EH (cell line): ENCODE data around the gene MTUS2.
A peak's percentile ranks its signal among the peaks of the same experiment; 100 is the strongest.
"Not testable (repeated sequence)": the region's sequence is repeated elsewhere in the genome, so short reads cannot be mapped to it uniquely, and the experiment has no call there.

Source experiments
- DNase-seq: peaks from one replicate; pipeline ENCODE4 v3.0.0-alpha.2; 2015; ENCODE audit warnings: low read depth

MTUS2 gene

GRCh38 chr13:29319451-29319850, 499.3 kb downstream of the MTUS2 start:
- no peak for DNase-seq

DNA sequence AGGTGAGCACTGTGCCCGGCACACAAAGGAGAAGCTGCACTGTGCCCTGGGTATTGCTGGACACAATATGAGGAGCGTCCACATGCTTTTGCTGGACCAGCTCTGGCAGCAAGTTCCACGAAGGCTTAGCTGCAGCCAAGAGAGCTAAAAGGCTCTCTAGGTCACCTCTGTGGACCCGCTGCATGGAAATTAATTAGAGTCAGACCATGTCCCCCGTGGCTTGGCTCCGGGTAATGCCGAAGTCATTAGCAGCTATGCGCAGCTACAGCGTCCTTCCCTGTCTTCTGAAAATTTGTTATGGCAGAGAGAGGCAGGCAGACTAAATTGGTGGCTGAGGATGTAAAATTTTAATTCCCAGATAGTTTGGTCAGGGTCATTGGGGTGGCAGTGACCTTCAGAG, 503.8 kb downstream of the MTUS2 start:
- DNase-seq, result no peak

DNA sequence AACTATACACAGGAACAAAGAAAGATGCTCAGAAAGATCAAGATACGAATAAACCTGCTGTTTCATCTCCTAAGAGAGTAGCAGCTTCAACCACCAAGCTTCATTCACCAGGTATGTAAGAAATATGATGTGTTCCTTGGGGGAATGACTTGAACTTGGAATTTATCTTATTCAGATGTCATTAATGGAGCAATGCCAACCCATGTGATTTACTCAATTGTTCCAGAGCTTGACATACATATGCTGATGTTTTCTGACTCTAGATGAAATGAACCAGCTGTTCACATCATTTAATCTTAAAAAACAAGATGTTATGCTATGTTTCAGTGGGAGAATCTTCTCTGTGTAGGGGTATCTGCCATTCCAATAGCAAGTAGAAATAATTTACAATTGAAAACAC, 504.5 kb downstream of the MTUS2 start:
- DNase-seq, result no peak

GRCh38 chr13:29328501-29328900, 508.4 kb downstream of the MTUS2 start:
- DNase-seq, result no peak

DNA sequence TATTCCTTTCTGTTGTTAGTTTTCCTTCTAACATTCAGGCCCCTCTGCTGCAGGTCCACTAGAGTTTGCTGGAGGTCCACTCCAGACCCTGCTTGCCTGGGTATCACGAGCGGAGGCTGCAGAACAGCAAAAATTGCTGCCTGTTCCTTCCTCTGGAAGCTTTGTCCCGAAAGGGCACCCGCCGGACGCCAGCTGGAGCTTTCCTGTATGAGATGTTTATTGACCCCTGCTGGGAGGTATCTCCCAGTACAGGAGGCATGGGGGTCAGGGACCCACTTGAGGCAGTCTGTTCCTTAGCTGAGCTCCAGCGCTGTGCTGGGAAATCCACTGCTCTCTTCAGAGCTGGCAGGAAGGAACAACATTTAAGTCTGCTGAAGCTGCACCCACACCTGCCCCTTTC, 516.2 kb downstream of the MTUS2 start:
- no peak for DNase-seq

- DNase-seq, result no peak
These were observed 519.5 kb downstream of the MTUS2 start for GRCh38 chr13:29339386-29340272.

DNA sequence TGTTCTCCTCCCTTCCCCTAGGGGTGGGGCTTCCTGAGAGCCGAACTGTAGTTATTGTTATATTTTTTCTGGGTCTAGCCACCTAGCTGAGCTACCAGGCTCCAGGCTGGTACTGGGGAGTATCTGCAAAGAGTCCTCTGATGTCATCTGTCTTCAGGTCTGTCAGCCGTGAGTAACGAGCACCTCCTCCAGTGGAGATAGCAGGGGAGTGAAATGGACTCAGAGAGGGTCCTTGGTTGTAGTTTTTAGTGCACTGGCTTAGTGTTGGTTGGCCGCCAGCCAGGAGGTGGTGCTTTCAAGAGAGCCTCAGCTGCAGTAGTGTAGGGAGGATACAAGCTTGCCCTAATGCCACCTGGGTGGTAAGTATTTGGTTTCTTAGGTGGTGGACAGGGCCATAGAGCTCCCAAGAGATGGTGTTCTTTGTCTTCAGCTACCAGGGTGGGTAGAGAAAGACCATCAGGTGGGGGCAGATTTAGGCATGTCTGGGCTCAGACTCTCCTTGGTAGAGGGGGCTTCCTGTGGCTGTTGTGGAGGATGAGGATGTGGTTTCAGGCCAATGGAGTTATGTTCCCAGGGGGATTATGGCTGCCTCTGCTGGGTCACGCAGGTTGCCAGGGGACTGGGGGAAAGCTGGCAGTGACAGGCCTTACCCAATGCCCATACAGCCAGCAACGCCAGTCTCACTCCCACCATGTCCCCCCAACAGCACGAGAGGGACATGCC, 525.9 kb downstream of the MTUS2 start:
- DNase-seq, result not testable (repeated sequence)

DNA sequence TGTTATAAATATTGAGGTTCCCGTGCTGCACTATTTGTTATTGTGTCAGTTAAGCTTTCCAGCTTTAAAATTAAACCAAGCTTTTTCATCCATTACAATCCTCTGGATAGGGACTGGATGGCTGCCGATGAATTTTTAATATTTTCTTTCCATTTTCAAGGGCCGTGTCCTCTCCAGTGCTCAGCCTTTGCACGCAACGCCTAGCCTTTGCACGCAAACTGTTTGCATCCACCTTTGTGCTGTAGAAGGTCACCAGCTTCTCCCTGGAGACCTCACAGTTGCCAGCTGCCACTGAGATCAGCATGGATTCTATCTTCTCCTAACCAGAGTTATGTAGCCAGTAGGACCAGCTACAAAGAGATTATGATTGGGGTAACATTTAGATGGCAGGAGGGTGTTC, 534.9 kb downstream of the MTUS2 start:
- no peak for DNase-seq

GRCh38 chr13:29359181-29359580, 539.0 kb downstream of the MTUS2 start:
- DNase-seq, result no peak

- peak; percentile 8 for DNase-seq
These were observed 541.6 kb downstream of the MTUS2 start for GRCh38 chr13:29361716-29362115.

DNA sequence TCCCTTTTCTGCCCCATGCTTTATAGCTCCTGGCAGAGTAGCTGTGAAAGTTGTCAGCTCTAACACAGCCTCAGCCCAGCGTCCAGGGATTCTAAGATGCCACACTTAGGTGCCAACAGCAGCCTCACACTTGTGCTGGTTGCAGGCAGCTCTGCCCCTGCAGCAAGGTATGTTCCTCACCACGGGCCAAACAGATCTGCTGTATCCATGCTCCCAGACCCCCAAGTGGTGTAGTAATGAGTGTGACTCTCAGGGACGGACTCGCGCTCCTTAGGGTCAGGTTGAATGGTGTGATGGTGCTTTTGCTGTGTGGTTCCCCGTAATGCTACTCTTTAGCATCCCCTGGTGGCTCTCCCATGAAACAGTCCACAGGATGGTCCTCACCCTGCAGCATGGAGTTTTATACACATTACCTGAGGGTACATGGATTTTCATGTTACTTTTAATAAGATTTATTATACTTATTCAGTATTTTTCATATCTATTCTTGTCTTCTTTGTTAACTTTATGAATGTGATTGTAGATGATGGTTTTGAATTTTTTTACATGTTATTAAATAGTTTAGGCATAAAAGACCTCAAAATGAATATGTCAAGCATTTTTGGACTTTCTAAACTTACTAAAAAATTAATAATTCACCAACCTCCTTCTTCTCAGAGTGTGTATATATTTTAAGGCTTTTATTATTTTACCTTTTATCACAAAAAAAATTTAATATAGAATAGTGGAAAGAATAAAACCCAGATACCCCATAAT, 542.9 kb downstream of the MTUS2 start:
- DNase-seq, result peak; percentile 62

- peak; percentile 48 for DNase-seq
These were observed 549.1 kb downstream of the MTUS2 start for GRCh38 chr13:29369060-29369743.

GRCh38 chr13:29379281-29379680, 559.1 kb downstream of the MTUS2 start:
- no peak for DNase-seq

- no peak for DNase-seq
These were observed 559.7 kb downstream of the MTUS2 start for GRCh38 chr13:29379865-29380264.

DNA sequence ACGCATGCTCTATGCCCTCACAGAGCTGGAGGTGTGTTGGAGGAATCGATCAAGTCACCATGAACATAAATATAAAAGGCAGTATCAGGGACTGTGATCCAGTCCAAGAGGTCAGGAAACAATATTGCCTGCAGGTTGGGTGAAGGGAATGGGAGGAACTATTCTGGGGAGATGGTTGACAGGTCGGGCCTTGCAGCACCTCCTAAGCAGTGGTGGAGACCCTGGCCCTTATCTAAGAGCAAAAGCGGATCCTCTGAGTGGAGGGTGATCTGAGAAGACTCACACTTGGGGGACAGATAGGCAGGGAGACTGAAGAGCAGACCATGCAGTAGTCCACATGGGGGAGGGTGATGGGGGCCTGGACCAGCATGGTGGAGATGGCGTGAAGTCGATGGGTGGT, 561.9 kb downstream of the MTUS2 start:
- DNase-seq, result no peak

DNA sequence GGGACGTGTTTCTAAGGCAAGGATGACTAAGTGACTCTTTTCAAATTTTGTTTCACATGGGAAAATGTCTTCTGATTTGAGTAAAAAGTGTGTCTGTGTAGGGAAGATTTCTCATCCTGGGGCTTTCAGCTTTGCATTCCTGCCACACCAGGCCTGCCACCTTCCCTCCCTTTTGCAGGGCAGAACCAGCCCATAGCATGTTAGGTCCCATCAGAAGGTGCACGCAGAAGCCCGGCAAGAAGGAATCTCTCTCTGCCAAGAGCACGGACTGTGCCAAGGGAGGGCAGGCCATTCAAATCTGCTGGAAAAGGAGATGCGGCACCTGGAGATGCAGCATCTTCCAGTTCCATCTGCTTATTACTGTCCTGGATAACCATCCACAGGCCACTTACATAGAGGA, 563.3 kb downstream of the MTUS2 start:
- DNase-seq, result no peak

- no peak for DNase-seq
These were observed 564.3 kb downstream of the MTUS2 start for GRCh38 chr13:29384466-29384865.

GRCh38 chr13:29384871-29385270, 564.7 kb downstream of the MTUS2 start:
- no peak for DNase-seq

DNA sequence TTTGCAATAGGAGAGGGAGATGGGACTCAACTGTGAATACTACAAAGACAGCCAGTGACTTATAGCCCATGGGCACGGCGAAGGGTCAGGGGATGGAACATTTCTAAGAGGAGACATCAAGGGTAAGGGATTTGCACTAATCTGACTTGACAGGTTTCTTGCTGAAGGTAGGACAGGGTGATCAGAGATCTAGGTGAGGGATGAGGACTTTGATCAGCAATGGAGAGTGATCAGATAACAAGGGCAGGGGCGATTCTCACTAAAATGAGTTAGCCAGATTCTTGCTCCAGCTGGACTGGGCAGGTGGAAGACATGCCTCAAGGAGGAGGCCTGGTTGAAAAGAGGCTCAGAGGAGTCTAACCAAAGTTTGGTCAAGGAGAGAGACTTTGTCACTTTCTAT, 566.1 kb downstream of the MTUS2 start:
- DNase-seq, result no peak

DNA sequence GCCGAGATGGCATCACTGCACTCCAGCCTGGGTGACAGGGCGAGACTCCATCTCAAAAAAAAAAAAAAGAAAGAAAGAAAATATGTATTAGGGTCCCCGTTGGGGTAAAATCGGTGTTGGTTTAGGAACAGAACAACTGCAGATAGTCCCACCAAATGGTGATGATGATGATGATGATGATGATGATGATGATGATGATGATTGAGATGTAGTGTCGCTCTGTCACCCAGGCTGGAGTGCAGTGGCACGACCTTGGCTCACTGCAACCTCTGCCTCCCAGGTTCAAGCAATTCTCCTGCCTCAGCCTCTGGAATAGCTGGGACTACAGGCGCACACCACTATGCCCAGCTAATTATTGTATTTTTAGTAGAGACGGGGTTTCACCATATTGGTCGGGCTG, 570.5 kb downstream of the MTUS2 start:
- not testable (repeated sequence) for DNase-seq

GRCh38 chr13:29396446-29396845, 576.3 kb downstream of the MTUS2 start:
- no peak for DNase-seq

- no peak for DNase-seq
These were observed 577.1 kb downstream of the MTUS2 start for GRCh38 chr13:29397265-29397664.
